Measurements from ENCODE around the gene ODF2.

Gene ODF2

DNA sequence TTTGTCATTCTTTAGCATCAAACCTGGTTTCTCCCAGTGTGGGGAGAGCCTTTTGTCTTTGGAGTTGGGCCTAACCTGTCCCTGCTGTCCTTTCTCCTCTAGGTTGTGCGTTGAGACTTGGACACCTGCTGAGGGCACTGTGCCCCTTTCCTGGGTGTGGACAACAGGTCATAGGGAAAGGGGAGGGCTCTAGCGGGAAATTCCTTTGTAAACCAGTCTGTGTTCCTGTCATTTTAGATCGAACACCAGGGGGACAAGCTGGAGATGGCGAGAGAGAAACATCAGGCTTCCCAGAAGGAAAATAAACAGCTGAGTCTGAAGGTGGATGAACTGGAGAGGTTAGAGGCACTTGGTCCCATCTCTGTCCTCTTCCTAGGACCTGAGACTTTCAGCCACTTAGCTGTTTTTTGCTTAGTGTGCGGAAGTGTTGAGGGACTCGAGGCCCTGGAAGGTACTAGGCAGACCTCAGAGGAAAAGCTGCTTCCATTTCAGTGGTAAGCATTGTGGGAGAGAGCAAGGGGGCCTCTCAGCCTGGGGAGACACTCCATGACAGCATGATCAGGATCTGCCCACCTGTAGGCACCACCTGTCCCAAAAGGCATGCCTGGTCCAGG lies 40.1 kb downstream of the ODF2 start:
- TF ChIP-seq, protein P1, sequence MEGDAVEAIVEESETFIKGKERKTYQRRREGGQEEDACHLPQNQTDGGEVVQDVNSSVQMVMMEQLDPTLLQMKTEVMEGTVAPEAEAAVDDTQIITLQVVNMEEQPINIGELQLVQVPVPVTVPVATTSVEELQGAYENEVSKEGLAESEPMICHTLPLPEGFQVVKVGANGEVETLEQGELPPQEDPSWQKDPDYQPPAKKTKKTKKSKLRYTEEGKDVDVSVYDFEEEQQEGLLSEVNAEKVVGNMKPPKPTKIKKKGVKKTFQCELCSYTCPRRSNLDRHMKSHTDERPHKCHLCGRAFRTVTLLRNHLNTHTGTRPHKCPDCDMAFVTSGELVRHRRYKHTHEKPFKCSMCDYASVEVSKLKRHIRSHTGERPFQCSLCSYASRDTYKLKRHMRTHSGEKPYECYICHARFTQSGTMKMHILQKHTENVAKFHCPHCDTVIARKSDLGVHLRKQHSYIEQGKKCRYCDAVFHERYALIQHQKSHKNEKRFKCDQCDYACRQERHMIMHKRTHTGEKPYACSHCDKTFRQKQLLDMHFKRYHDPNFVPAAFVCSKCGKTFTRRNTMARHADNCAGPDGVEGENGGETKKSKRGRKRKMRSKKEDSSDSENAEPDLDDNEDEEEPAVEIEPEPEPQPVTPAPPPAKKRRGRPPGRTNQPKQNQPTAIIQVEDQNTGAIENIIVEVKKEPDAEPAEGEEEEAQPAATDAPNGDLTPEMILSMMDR (IDR thresholded peaks at IDR 0.05) = no peak

- TF ChIP-seq, protein P1 (IDR thresholded peaks at IDR 0.05) = no peak
Measured at GRCh38 chr9:128497824-128498610, 42.2 kb downstream of the ODF2 start.

- TF ChIP-seq, protein P1 (IDR thresholded peaks at IDR 0.05) = no peak
Measured at GRCh38 chr9:128498911-128499310, 43.1 kb downstream of the ODF2 start.

DNA sequence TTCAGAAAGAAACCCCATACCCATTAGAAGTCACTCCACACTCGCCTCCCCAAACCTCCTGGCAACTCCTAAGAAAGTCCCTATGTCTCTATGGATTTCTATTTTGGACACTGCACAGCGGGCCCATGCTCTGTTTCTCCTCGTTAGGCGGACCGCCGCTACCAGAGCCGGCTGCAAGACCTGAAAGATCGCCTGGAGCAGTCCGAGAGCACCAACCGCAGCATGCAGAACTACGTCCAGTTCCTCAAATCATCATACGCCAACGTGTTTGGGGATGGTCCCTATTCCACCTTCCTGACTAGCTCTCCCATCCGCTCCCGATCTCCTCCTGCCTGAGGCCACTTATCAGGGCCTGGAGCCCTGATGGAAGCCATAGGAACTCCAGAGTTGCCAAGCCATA lies 44.1 kb downstream of the ODF2 start:
- TF ChIP-seq, protein P1 (IDR thresholded peaks at IDR 0.05) = no peak

DNA sequence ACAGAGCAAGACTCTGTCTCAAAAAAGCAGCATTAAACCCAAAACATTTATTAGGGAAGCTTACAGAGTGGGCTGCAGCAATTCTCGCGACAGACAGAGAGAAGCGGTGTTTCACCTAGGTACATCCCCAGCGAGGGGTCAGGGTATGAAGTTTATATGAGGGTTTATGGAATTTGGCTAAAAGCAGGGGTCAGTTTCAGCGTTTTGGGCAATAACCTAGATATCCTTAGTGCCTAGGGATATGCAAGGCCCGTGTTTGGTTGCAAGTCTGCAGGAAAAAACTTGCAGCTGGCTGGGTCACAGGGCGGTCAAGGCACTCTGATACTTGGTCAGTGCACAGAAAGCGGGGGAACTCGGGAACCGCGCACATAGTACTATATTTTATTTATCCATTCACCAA lies 48.1 kb downstream of the ODF2 start:
- TF ChIP-seq, protein P1 (IDR thresholded peaks at IDR 0.05) = no peak

GRCh38 chr9:128504485-128505413 lies 48.9 kb downstream of the ODF2 start, which contains the start of gene GLE1:
Gene GLE1 (plus strand): TSS chr9:128504719. CDS start chr9:128504806, 87 bp downstream.
- TF ChIP-seq, protein P1 (IDR thresholded peaks at IDR 0.05) = no peak

DNA sequence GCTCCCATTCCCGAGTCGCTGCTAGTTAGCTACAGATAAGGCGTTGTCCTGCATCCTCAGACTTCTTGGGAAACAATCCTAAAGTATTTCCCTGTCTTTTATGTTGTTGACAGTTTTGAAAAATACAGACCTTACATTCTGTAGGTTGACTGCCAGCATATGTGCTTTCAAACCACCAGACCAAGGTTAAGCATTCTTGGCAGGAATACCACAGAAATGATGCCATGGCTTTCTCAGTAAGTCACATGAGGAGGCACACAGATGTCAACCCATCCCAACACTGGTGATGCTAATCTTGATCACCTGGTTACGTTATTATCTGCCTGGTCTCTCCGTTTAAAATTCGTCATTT lies 49.6 kb downstream of the ODF2 start:
- TF ChIP-seq, protein P1 (IDR thresholded peaks at IDR 0.05) = no peak
